Measurements from ENCODE around the gene GTPBP4. TPM values are rescaled to one million over a fixed set of nuclear protein-coding genes. Genes with fewer than 3 reads are reported as not detected.
"Not testable (repeated sequence)": the region's sequence is repeated elsewhere in the genome, so short reads cannot be mapped to it uniquely, and the experiment has no call there.

Gene GTPBP4
- total and polyA plus RNA-seq, 2 of the 8 experiments (the other 6 are each of a cell fraction or from before 2014, with no cell fraction given) = 16.9 to 98.1 TPM

DNA sequence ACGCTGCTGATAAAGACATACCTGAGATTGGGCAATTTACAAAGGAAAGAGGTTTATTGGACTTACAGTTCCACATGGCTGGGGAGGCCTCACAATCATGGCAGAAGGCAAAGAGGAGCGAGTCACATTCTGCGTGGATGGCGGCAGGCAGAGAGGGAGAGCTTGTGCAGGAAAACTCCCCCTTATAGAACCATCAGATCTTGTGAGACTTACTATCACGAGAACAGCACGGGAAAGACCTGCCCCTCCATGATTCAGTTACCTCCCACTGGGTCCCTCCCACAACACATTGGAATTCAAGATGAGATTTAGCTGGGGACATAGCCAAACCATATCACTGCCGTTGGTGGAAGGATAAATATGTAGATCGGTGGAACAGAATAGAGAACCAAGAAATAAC is 78.5 kb downstream of the GTPBP4 start:
- H3K4ac ChIP-seq (replicated peaks; ENCODE audit: insufficient read length, low read depth, low read length); H2BK15ac ChIP-seq (ENCODE audit: low read length); H3K23ac ChIP-seq (ENCODE audit: insufficient read length); H3K14ac ChIP-seq (ENCODE audit: insufficient read length); H2BK12ac ChIP-seq (ENCODE audit: low read depth, low read length); H2AK5ac ChIP-seq (ENCODE audit: low read depth, low read length); H4K20me1 ChIP-seq (replicated peaks in 1 of 2; ENCODE audit: control insufficient read depth in 1 of 2, insufficient read depth in 2 of 2, low read length in 2 of 2); H4K5ac ChIP-seq (ENCODE audit: insufficient read length, low read depth, low read length); H4K91ac ChIP-seq (replicated peaks; ENCODE audit: insufficient read length, low read length); DNase-seq (ENCODE audit: low read depth in 1 of 2, low spot score in 2 of 2); H3K18ac ChIP-seq (ENCODE audit: extremely low read depth, low read length); H3K4me1 ChIP-seq (replicated peaks in 1 of 4; ENCODE audit: control insufficient read depth in 3 of 4, insufficient read depth in 4 of 4, low read length in 3 of 4); H4K8ac ChIP-seq (ENCODE audit: extremely low read depth, insufficient read depth, low read length); H3K79me2 ChIP-seq (ENCODE audit: control insufficient read depth in 1 of 2, insufficient read depth in 2 of 2, low read length in 2 of 2); FAIRE-seq; H2BK20ac ChIP-seq (ENCODE audit: low read length); H3K9me3 ChIP-seq (ENCODE audit: insufficient read depth in 2 of 2, low read depth in 1 of 2, low read length in 1 of 2); H2AFZ ChIP-seq (ENCODE audit: low read length); H3K23me2 ChIP-seq (ENCODE audit: low read depth, low read length); H3K36me3 ChIP-seq (ENCODE audit: control insufficient read depth in 2 of 4, insufficient read depth in 4 of 4, low read length in 3 of 4); CTCF ChIA-PET (ENCODE audit: partially characterized antibody); H3K9ac ChIP-seq (replicated peaks in 1 of 4; ENCODE audit: extremely low read depth in 1 of 4, low read depth in 3 of 4, low read length in 3 of 4); H3K4me2 ChIP-seq (ENCODE audit: insufficient read depth in 1 of 2, low read depth in 2 of 2, low read length in 2 of 2); H3K27me3 ChIP-seq (replicated peaks in 1 of 4; ENCODE audit: control insufficient read depth in 3 of 4, extremely low read depth in 1 of 4, insufficient read depth in 3 of 4, low read length in 3 of 4); H2BK120ac ChIP-seq (replicated peaks; ENCODE audit: low read depth, low read length); H3K56ac ChIP-seq (replicated peaks; ENCODE audit: insufficient read length, low read depth, low read length); H3K4me3 ChIP-seq (ENCODE audit: extremely low read depth in 1 of 4, insufficient read depth in 2 of 4, low read depth in 3 of 4, low read length in 4 of 4); H3K79me1 ChIP-seq (ENCODE audit: low read depth, low read length); H3K27ac ChIP-seq (ENCODE audit: low read depth, low read length); H2BK5ac ChIP-seq (ENCODE audit: low read depth, low read length): not testable (repeated sequence)
- POLR2A ChIA-PET (ENCODE audit: partially characterized antibody) = interaction anchor here (1.2 kb wide), 1 partner anchor 9 kb away, joined by 5 read pairs; no protein-coding TSS in a partner anchor
- WGBS, 2 experiments (ENCODE audit: extremely low coverage in 1 of 2, insufficient coverage in 1 of 2, insufficient read length in 1 of 2, insufficient replicate concordance in 2 of 2, low coverage in 1 of 2, low lambda C conversion rate in 2 of 2, missing lambda C conversion rate in 1 of 2) = 82% methylated on average over 8 of the region's 8 CpGs; no CpG with 5 or more reads in 1 of the 2 experiments

Measured in H1 (cell line).